Naive thymus-derived CD4-positive, alpha-beta T cell (primary cell): ENCODE measurements around the gene P2RY11. TPM values are rescaled to one million over a fixed set of nuclear protein-coding genes. Genes with fewer than 3 reads are reported as not detected.

Experiments
- ATAC-seq: fragments of 150-1000 bp; cut with Tn5 transposase; 2 replicates; pipeline ENCODE4 v1.10.0; 2021; ENCODE audit warnings: mild to moderate bottlenecking, moderate library complexity
- CTCF ChIA-PET: fragments of 350-600 bp; sonication (Branson Sonifier 250); formaldehyde crosslinking; loops from one replicate; lab custom pipeline; 2021; ENCODE audit warnings: antibody characterized with exemption; lab: Charles Lee
- POLR2A ChIA-PET: fragments of 350-600 bp; sonication (Branson Sonifier 250); formaldehyde crosslinking; loops from one replicate; lab custom pipeline; 2021; ENCODE audit warnings: antibody characterized with exemption, inconsistent platforms; lab: Charles Lee
- DNase-seq, 9 donors: peaks; one replicate each; pipeline versions ENCODE4 v3.0.0 to v3.0.0-alpha.2; 2020 to 2022; ENCODE audit warnings: mixed read lengths in 1 of 9
- H3K27ac ChIP-seq: one replicate; pipeline ENCODE4 v1.7.0; 2013; ENCODE audit warnings: mild to moderate bottlenecking, low read depth, low read length, moderate library complexity
- H3K27me3 ChIP-seq, 2 donors: one replicate each; pipeline ENCODE4 v1.7.0; 2013; ENCODE audit warnings: low read length in 2 of 2, mild to moderate bottlenecking in 2 of 2, moderate library complexity in 2 of 2; ENCODE audit not compliant: control insufficient read depth in 2 of 2, insufficient read depth in 2 of 2
- H3K36me3 ChIP-seq, 3 experiments: 1 replicate in 2 of 3; 2 replicates in 1 of 3; pipeline ENCODE4 v1.7.0; 2013; ENCODE audit warnings: low read length in 3 of 3, mild to moderate bottlenecking in 3 of 3, moderate library complexity in 1 of 3; ENCODE audit not compliant: insufficient read depth in 3 of 3, control insufficient read depth in 2 of 3
- H3K4me1 ChIP-seq, 2 donors: one replicate each; pipeline ENCODE4 v1.7.0; 2013; ENCODE audit warnings: low read length in 2 of 2, mild to moderate bottlenecking in 2 of 2, moderate library complexity in 1 of 2; ENCODE audit not compliant: control insufficient read depth in 2 of 2, insufficient read depth in 2 of 2
- H3K4me3 ChIP-seq: 2 replicates; pipeline ENCODE4 v1.7.0; 2013; ENCODE audit warnings: mild to moderate bottlenecking, low read length
- H3K9me3 ChIP-seq, 3 experiments: 1 replicate in 2 of 3; 2 replicates in 1 of 3; pipeline ENCODE4 v1.7.0; 2013; ENCODE audit warnings: low read length in 3 of 3; ENCODE audit not compliant: control insufficient read depth in 2 of 3
- H3K27ac Mint-ChIP-seq, 9 donors: one replicate each; pipeline ENCODE4 v1.8.0; 2020 to 2022; ENCODE audit warnings: mixed read lengths in 9 of 9, mild to moderate bottlenecking in 8 of 9, moderate library complexity in 5 of 9, inconsistent platforms in 2 of 9
- H3K27me3 Mint-ChIP-seq, 5 donors: one replicate each; pipeline ENCODE4 v1.8.0; 2021 to 2022; ENCODE audit warnings: mixed read lengths in 5 of 5, mild to moderate bottlenecking in 1 of 5
- H3K36me3 Mint-ChIP-seq, 5 donors: one replicate each; pipeline ENCODE4 v1.8.0; 2020 to 2022; ENCODE audit warnings: mixed read lengths in 5 of 5, mild to moderate bottlenecking in 3 of 5, inconsistent platforms in 1 of 5
- H3K4me1 Mint-ChIP-seq, 7 donors: one replicate each; pipeline ENCODE4 v1.8.0; 2020 to 2022; ENCODE audit warnings: mixed read lengths in 7 of 7, mild to moderate bottlenecking in 3 of 7, inconsistent platforms in 1 of 7
- H3K4me3 Mint-ChIP-seq, 10 donors: one replicate each; pipeline ENCODE4 v1.8.0; 2020 to 2022; ENCODE audit warnings: mild to moderate bottlenecking in 10 of 10, mixed read lengths in 10 of 10, moderate library complexity in 6 of 10, inconsistent platforms in 2 of 10
- H3K9me3 Mint-ChIP-seq, 11 donors: one replicate each; pipeline ENCODE4 v1.8.0; 2020 to 2022; ENCODE audit warnings: mixed read lengths in 11 of 11, mild to moderate bottlenecking in 4 of 11, inconsistent platforms in 1 of 11, moderate library complexity in 1 of 11
- intact Hi-C, 2 donors: fragments of 100-400 bp; cut with micrococcal nuclease; formaldehyde crosslinking; loops; one replicate each; pipeline ENCODE4 v1.15.1; 2023
- polyA plus RNA-seq, 2 donors: library from polyadenylated mRNA; unstranded; fragments of 300-500 nt; fragmentation: Illumina TruSeq; gene quantifications; one replicate each; pipeline ENCODE4 v1.2.3, GENCODE V29; 2021
- total RNA-seq, 6 experiments: library from RNA in 5 of 6; stranded (reverse) in 5 of 6; gene quantifications; 1 replicate in 5 of 6; 2 replicates in 1 of 6; pipeline ENCODE4 v1.2.3 and lab custom pipeline; 2021 to 2026

The P2RY11 gene
- total and polyA plus RNA-seq, 7 experiments from 2014 or later, result 2.7 to 89.3 (median 50.4) TPM

GRCh38 chr19:10086591-10087192, 24.8 kb upstream of the P2RY11 start:
- Mint-ChIP-seq H3K4me3 (peak overlapping the region; percentile 64 to 92 (median 88)), H3K27ac (peak overlapping the region in 8 of 9 donors; percentile 49 to 87 (median 78)), H3K4me1 (peaks cover 8 to 23% (median 8%) of the 10 kb centered on the region in 7 donors), H3K36me3 (peaks cover 0 to 19% (median 0%) of the 10 kb centered on the region in 5 donors), H3K27me3 (no peaks in the 10 kb centered on the region), H3K9me3 (no peaks in the 10 kb centered on the region)
- intact Hi-C loops, result loop anchor here (1.0 to 10.0 kb wide), 5 partner anchors 10 to 568 kb away; partner anchors contain the start of genes PPAN (in 2 of the 2), ILF3 (in 1 of the 2) and PIN1 (in 1 of the 2)
- Histone ChIP-seq H3K27me3 (no peaks in the 10 kb centered on the region), H3K4me1 (peaks cover 4 to 9% of the 10 kb centered on the region in 2 donors), H3K27ac (peak overlapping the region; percentile 90), H3K36me3 (peaks cover 0 to 30% (median 0%) of the 10 kb centered on the region in 3 experiments), H3K9me3 (no peaks in the 10 kb centered on the region), H3K4me3 (peak overlapping the region; percentile 94)
- peak in 2 of 9 donors; percentile 53 to 63 for DNase-seq
- ChIA-PET CTCF (no interaction called here), POLR2A (no interaction called here)
- no peak for ATAC-seq

GRCh38 chr19:10087296-10088061, 24.0 kb upstream of the P2RY11 start:
- CTCF ChIA-PET, result no interaction called here
- Mint-ChIP-seq H3K4me1 (peaks cover 8 to 27% (median 8%) of the 10 kb centered on the region in 7 donors), H3K36me3 (peaks cover 0 to 24% (median 0%) of the 10 kb centered on the region in 5 donors), H3K27ac (peak overlapping the region; percentile 49 to 91 (median 80)), H3K9me3 (no peaks in the 10 kb centered on the region), H3K4me3 (peak overlapping the region; percentile 64 to 92 (median 88)), H3K27me3 (no peaks in the 10 kb centered on the region)
- POLR2A ChIA-PET, result interaction anchor here (1.7 kb wide), 1 partner anchor 16 kb away, joined by 5 read pairs; no protein-coding TSS in a partner anchor
- H3K27me3 ChIP-seq, result no peaks in the 10 kb centered on the region
- intact Hi-C loops, result loop anchor here in 1 of 2 donors (10.0 kb wide), 1 partner anchor 567 kb away; the partner anchor contains the start of gene ILF3
- no peak for ATAC-seq
- peaks cover 4 to 9% of the 10 kb centered on the region in 2 donors for H3K4me1 ChIP-seq
- no peaks in the 10 kb centered on the region for H3K9me3 ChIP-seq
- H3K27ac ChIP-seq, result peak overlapping the region; percentile 90
- H3K36me3 ChIP-seq, result peaks cover 0 to 38% (median 3%) of the 10 kb centered on the region in 3 experiments
- DNase-seq, result no peak
- H3K4me3 ChIP-seq, result peak overlapping the region; percentile 94

DNA sequence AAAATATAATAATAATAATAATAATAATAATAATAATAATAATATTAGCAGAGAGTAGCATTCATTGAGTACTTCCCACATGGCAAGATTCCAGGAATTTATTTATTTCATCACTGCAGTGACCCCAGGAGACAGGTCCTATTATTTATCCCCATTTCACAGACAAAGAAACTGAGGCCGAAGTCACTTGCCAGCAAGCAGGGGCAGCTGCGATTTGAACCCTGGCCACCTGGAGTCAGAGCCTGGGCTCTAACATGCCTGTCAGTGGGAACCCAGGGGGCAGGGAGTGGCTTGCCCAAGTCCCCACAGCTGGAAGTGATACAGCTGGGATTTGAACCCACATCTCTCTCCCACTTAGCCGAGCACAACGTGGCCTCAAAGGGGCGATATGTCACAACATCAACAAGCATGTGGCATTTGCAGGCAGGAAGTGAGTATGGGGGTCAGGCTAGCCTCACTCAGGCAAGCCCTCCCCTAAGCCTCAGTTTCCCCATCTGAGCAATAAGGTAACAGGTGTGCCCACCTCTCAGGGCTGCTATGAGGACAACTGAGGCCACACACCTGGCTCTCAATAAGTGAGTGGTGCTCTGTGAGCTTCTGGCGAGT, 22.4 kb upstream of the P2RY11 start:
- Histone ChIP-seq H3K4me1 (peaks cover 4 to 9% of the 10 kb centered on the region in 2 donors), H3K9me3 (no peaks in the 10 kb centered on the region), H3K36me3 (peaks cover 0 to 53% (median 4%) of the 10 kb centered on the region in 3 experiments), H3K27me3 (no peaks in the 10 kb centered on the region), H3K27ac (no peak overlapping the region), H3K4me3 (no peak overlapping the region)
- no peak for ATAC-seq
- H3K27ac Mint-ChIP-seq, result peak overlapping the region in 2 of 9 donors; percentile 9 to 15
- POLR2A ChIA-PET, result interaction anchor here (1.0 to 1.7 kb wide), 2 partner anchors 15 to 161 kb away, joined by 5 to 7 read pairs; no protein-coding TSS in a partner anchor
- peaks cover 4 to 35% (median 7%) of the 10 kb centered on the region in 5 donors for H3K36me3 Mint-ChIP-seq
- H3K4me3 Mint-ChIP-seq, result no peak overlapping the region
- no peak for DNase-seq
- intact Hi-C loops, result loop anchor here in 1 of 2 donors (10.0 kb wide), 1 partner anchor 566 kb away; the partner anchor contains the start of gene ILF3
- no peaks in the 10 kb centered on the region for H3K27me3 Mint-ChIP-seq
- CTCF ChIA-PET, result interaction anchor here (0.6 kb wide), 1 partner anchor 280 kb away, joined by 3 read pairs; no protein-coding TSS in a partner anchor
- H3K9me3 Mint-ChIP-seq, result no peaks in the 10 kb centered on the region
- H3K4me1 Mint-ChIP-seq, result peaks cover 8 to 30% (median 8%) of the 10 kb centered on the region in 7 donors

GRCh38 chr19:10089801-10090375, 21.6 kb upstream of the P2RY11 start:
- Mint-ChIP-seq H3K27me3 (no peaks in the 10 kb centered on the region), H3K4me3 (peak overlapping the region in 2 of 10 donors; percentile 35 to 42), H3K9me3 (no peaks in the 10 kb centered on the region), H3K27ac (peak overlapping the region in 4 of 9 donors; percentile 14 to 67 (median 31)), H3K4me1 (peaks cover 8 to 30% (median 8%) of the 10 kb centered on the region in 7 donors), H3K36me3 (peaks cover 4 to 40% (median 7%) of the 10 kb centered on the region in 5 donors)
- no peak overlapping the region for H3K27ac ChIP-seq
- ChIA-PET POLR2A (interaction anchor here (0.6 kb wide), 1 partner anchor 12 kb away, joined by 3 read pairs; no protein-coding TSS in a partner anchor), CTCF (no interaction called here)
- no peaks in the 10 kb centered on the region for H3K27me3 ChIP-seq
- intact Hi-C loops, result loop anchor here in 1 of 2 donors (10.0 kb wide), 1 partner anchor 565 kb away; the partner anchor contains the start of gene ILF3
- peaks cover 0 to 53% (median 4%) of the 10 kb centered on the region in 3 experiments for H3K36me3 ChIP-seq
- H3K4me3 ChIP-seq, result no peak overlapping the region
- peaks cover 4 to 9% of the 10 kb centered on the region in 2 donors for H3K4me1 ChIP-seq
- DNase-seq (no peak), ATAC-seq (no peak)
- no peaks in the 10 kb centered on the region for H3K9me3 ChIP-seq

- CTCF ChIA-PET, result no interaction called here
- peak overlapping the region in 1 of 9 donors; percentile 13 for H3K27ac Mint-ChIP-seq
- Histone ChIP-seq H3K27me3 (no peaks in the 10 kb centered on the region), H3K27ac (no peak overlapping the region), H3K9me3 (no peaks in the 10 kb centered on the region), H3K4me3 (no peak overlapping the region), H3K36me3 (peaks cover 0 to 51% (median 4%) of the 10 kb centered on the region in 3 experiments), H3K4me1 (peaks cover 6 to 9% of the 10 kb centered on the region in 2 donors)
- DNase-seq (no peak), ATAC-seq (no peak)
- H3K27me3 Mint-ChIP-seq, result no peaks in the 10 kb centered on the region
- POLR2A ChIA-PET, result no interaction called here
- H3K9me3 Mint-ChIP-seq, result peaks cover 0 to 4% (median 0%) of the 10 kb centered on the region in 11 donors
- peaks cover 4 to 44% (median 7%) of the 10 kb centered on the region in 5 donors for H3K36me3 Mint-ChIP-seq
- intact Hi-C loops, result no loop called here
- peaks cover 8 to 27% (median 13%) of the 10 kb centered on the region in 7 donors for H3K4me1 Mint-ChIP-seq
- no peak overlapping the region for H3K4me3 Mint-ChIP-seq
Observed at GRCh38 chr19:10091370-10091687, 20.2 kb upstream of the P2RY11 start.
